NCI-H526 treated with DMSO at 0.1 percent for 48 hours (cell line): ENCODE data around the gene FBXL7.

Experiments
- DNase-seq: peaks from one replicate; lab custom pipeline; 2025; lab: John Stamatoyannopoulos, UW

Gene FBXL7

GRCh38 chr5:15545082-15545481, 45.1 kb downstream of the FBXL7 start:
- no peak for DNase-seq

GRCh38 chr5:15547261-15547839, 47.4 kb downstream of the FBXL7 start:
- no peak for DNase-seq

- no peak for DNase-seq
Measured at GRCh38 chr5:15549961-15550360, 50.0 kb downstream of the FBXL7 start.

- no peak for DNase-seq
Measured at GRCh38 chr5:15550502-15551112, 50.6 kb downstream of the FBXL7 start.

- DNase-seq: no peak
Measured at GRCh38 chr5:15551113-15551504, 51.1 kb downstream of the FBXL7 start.

- no peak for DNase-seq
Measured at GRCh38 chr5:15554542-15554941, 54.6 kb downstream of the FBXL7 start.

- no peak for DNase-seq
Measured at GRCh38 chr5:15555176-15555575, 55.2 kb downstream of the FBXL7 start.

GRCh38 chr5:15558240-15558639, 58.3 kb downstream of the FBXL7 start:
- DNase-seq: no peak

- no peak for DNase-seq
Measured at GRCh38 chr5:15558681-15559080, 58.7 kb downstream of the FBXL7 start.

GRCh38 chr5:15560421-15560820, 60.4 kb downstream of the FBXL7 start:
- DNase-seq: no peak

- no peak for DNase-seq
Measured at GRCh38 chr5:15564523-15564922, 64.5 kb downstream of the FBXL7 start.

GRCh38 chr5:15564957-15565356, 65.0 kb downstream of the FBXL7 start:
- DNase-seq: no peak

- DNase-seq: no peak
Measured at GRCh38 chr5:15566306-15566705, 66.3 kb downstream of the FBXL7 start.

- no peak for DNase-seq
Measured at GRCh38 chr5:15566789-15567188, 66.8 kb downstream of the FBXL7 start.

GRCh38 chr5:15570491-15570890, 70.5 kb downstream of the FBXL7 start:
- no peak for DNase-seq

GRCh38 chr5:15571081-15571480, 71.1 kb downstream of the FBXL7 start:
- DNase-seq: no peak

GRCh38 chr5:15571618-15572017, 71.6 kb downstream of the FBXL7 start:
- no peak for DNase-seq

GRCh38 chr5:15573590-15573989, 73.6 kb downstream of the FBXL7 start:
- DNase-seq: no peak

- no peak for DNase-seq
Measured at GRCh38 chr5:15574128-15574527, 74.1 kb downstream of the FBXL7 start.

- DNase-seq: no peak
Measured at GRCh38 chr5:15574806-15575325, 74.9 kb downstream of the FBXL7 start.

- no peak for DNase-seq
Measured at GRCh38 chr5:15575666-15576065, 75.7 kb downstream of the FBXL7 start.

- no peak for DNase-seq
Measured at GRCh38 chr5:15577132-15577531, 77.2 kb downstream of the FBXL7 start.

- no peak for DNase-seq
Measured at GRCh38 chr5:15577831-15578230, 77.9 kb downstream of the FBXL7 start.
